DOHH2 (cell line): ENCODE results near the gene COL18A1.

Experiments
- CTCF ChIP-seq: fragments of 200-600 bp; sonication (generic); IDR thresholded peaks from one replicate; pipeline ENCODE4 v1.5.1; 2014; ENCODE audit warnings: antibody characterized with exemption, mild to moderate bottlenecking, low read depth, low read length; ENCODE audit not compliant: poor library complexity, severe bottlenecking
- EZH2phosphoT487 ChIP-seq: fragments of 200-600 bp; sonication (generic); IDR thresholded peaks from 2 replicates; pipeline ENCODE4 v1.6.1; 2017; ENCODE audit warnings: borderline replicate concordance, mild to moderate bottlenecking, antibody characterized with exemption, low read length, moderate library complexity, mixed read lengths

- TF ChIP-seq CTCF (no peak), EZH2phosphoT487 (no peak)
These were observed 4.6 kb downstream of the COL18A1 start for GRCh38 chr21:45409466-45410150.
